Lung (tissue), 12 donors: ENCODE data around the gene HBG1. TPM values are rescaled to one million over a fixed set of nuclear protein-coding genes. Genes with fewer than 3 reads are reported as not detected.

Experiments
- ATAC-seq: fragments of 200-7000 bp; cut with Tn5 transposase; one replicate; pipeline ENCODE4 v1.9.1; 2020; ENCODE audit warnings: moderate number of reproducible peaks; ENCODE audit not compliant: insufficient read depth, low FRiP score
- DNase-seq, 3 donors: peaks; one replicate each; pipeline ENCODE4 v3.0.0-alpha.2; 2013 to 2017
- H3K27ac ChIP-seq, 2 donors: one replicate each; pipeline ENCODE4 v1.5.1; 2013; ENCODE audit warnings: mild to moderate bottlenecking in 2 of 2, moderate library complexity in 2 of 2, control low read depth in 1 of 2, inconsistent platforms in 1 of 2, low read depth in 1 of 2, low read length in 1 of 2
- H3K27me3 ChIP-seq, 3 donors: one replicate each; pipeline ENCODE4 v1.5.1; 2013; ENCODE audit warnings: low read length in 2 of 3; ENCODE audit not compliant: control insufficient read depth in 3 of 3, insufficient read depth in 3 of 3
- H3K36me3 ChIP-seq, 4 donors: one replicate each; pipeline ENCODE4 v1.5.1; 2013; ENCODE audit warnings: low read length in 4 of 4, mild to moderate bottlenecking in 1 of 4, moderate library complexity in 1 of 4; ENCODE audit not compliant: control insufficient read depth in 4 of 4, insufficient read depth in 4 of 4
- H3K4me1 ChIP-seq, 5 donors: one replicate each; pipeline ENCODE4 v1.5.1; 2013; ENCODE audit warnings: low read length in 5 of 5, mild to moderate bottlenecking in 2 of 5, moderate library complexity in 1 of 5; ENCODE audit not compliant: control insufficient read depth in 5 of 5, insufficient read depth in 5 of 5
- H3K4me3 ChIP-seq: one replicate; pipeline ENCODE4 v1.5.1; 2013; ENCODE audit warnings: mild to moderate bottlenecking, control low read depth, moderate library complexity
- H3K9ac ChIP-seq, 2 donors: one replicate each; pipeline ENCODE4 v1.5.1; 2013; ENCODE audit warnings: low read length in 2 of 2, control low read depth in 1 of 2; ENCODE audit not compliant: insufficient read depth in 1 of 2
- H3K9me3 ChIP-seq, 4 donors: one replicate each; pipeline ENCODE4 v1.5.1; 2013; ENCODE audit warnings: low read length in 3 of 4, mild to moderate bottlenecking in 1 of 4, moderate library complexity in 1 of 4; ENCODE audit not compliant: control insufficient read depth in 4 of 4, insufficient read depth in 3 of 4
- CTCF ChIP-seq: IDR thresholded peaks from 2 replicates; pipeline ENCODE4 v1.5.1; 2012; ENCODE audit warnings: mild to moderate bottlenecking; ENCODE audit errors: control extremely low read depth, extremely low read depth
- WGBS, 2 donors: extraction: QIAGEN DNeasy Blood & Tissue Kit; methylation state at CpG; one replicate each; pipeline ENCODE4 v1.1.7; 2013; 5-methylcytosine and 5-hydroxymethylcytosine counted together
- polyA plus RNA-seq, 2 donors: library from polyadenylated mRNA; stranded (reverse); fragments of 200-250 nt; gene quantifications; one replicate each; pipeline ENCODE4 v1.2.1, GENCODE V29; 2013
- total RNA-seq, 2 donors: library from RNA; depleted of rRNA in 1 of 2; stranded (reverse); fragments of >200 nt in 1 of 2; gene quantifications; one replicate each; pipeline ENCODE4 v1.2.1, GENCODE V29; 2014 to 2021
- donor health status: control.
- donor health status: control.
- donor health status: Bipolar disorder and iron deficiency.
- donor health status: healthy.
- donor health status: DM: yes; HTN: yes; CAD: no.

HBG1 gene
- total and polyA plus RNA-seq, 4 donors, result 0.56 to 60.9 (median 1.6) TPM; not detected in 1

- H3K27ac ChIP-seq, result no peak overlapping the region
- peaks cover 0 to 2% (median 0%) of the 10 kb centered on the region in 4 donors for H3K9me3 ChIP-seq
- WGBS, 2 donors, result 92 to 93% methylated on average over 8 of the region's 8 CpGs
- no peak overlapping the region for H3K4me3 ChIP-seq
- no peaks in the 10 kb centered on the region for H3K36me3 ChIP-seq
- no peak for TF ChIP-seq CTCF
- peaks cover 0 to 6% (median 0%) of the 10 kb centered on the region in 5 donors for H3K4me1 ChIP-seq
- H3K9ac ChIP-seq, result no peak overlapping the region
- DNase-seq (no peak), ATAC-seq (no peak)
- no peaks in the 10 kb centered on the region for H3K27me3 ChIP-seq
Observed at GRCh38 chr11:5293028-5293427, 43.4 kb upstream of the HBG1 start.

GRCh38 chr11:5291207-5291838 is 41.7 kb upstream of the HBG1 start:
- peaks cover 0 to 2% (median 0%) of the 10 kb centered on the region in 4 donors for H3K9me3 ChIP-seq
- H3K36me3 ChIP-seq, result no peaks in the 10 kb centered on the region
- WGBS, 2 donors, result 85 to 89% methylated on average over 1 of the region's 1 CpG
- no peak for ATAC-seq
- no peak overlapping the region for H3K4me3 ChIP-seq
- H3K4me1 ChIP-seq, result no peaks in the 10 kb centered on the region
- H3K27me3 ChIP-seq, result no peaks in the 10 kb centered on the region
- no peak overlapping the region for H3K9ac ChIP-seq
- no peak for TF ChIP-seq CTCF
- H3K27ac ChIP-seq, result no peak overlapping the region
- DNase-seq, result no peak

GRCh38 chr11:5290106-5290505 is 40.4 kb upstream of the HBG1 start:
- no peaks in the 10 kb centered on the region for H3K36me3 ChIP-seq
- H3K9me3 ChIP-seq, result peaks cover 0 to 2% (median 0%) of the 10 kb centered on the region in 4 donors
- ATAC-seq (no peak), DNase-seq (no peak)
- H3K4me3 ChIP-seq, result no peak overlapping the region
- H3K27ac ChIP-seq, result no peak overlapping the region
- no peaks in the 10 kb centered on the region for H3K4me1 ChIP-seq
- no peak for TF ChIP-seq CTCF
- H3K27me3 ChIP-seq, result no peaks in the 10 kb centered on the region
- WGBS, 2 donors, result 87 to 93% methylated on average over 1 of the region's 1 CpG
- no peak overlapping the region for H3K9ac ChIP-seq

GRCh38 chr11:5289696-5290095 is 40.0 kb upstream of the HBG1 start:
- no peak for TF ChIP-seq CTCF
- Histone ChIP-seq H3K36me3 (no peaks in the 10 kb centered on the region), H3K4me1 (no peaks in the 10 kb centered on the region), H3K9me3 (peaks cover 0 to 2% (median 0%) of the 10 kb centered on the region in 4 donors), H3K27ac (no peak overlapping the region), H3K9ac (no peak overlapping the region), H3K27me3 (no peaks in the 10 kb centered on the region), H3K4me3 (no peak overlapping the region)
- no peak for ATAC-seq
- no peak for DNase-seq
